ENCODE measurements around the gene CCND3.

DNA sequence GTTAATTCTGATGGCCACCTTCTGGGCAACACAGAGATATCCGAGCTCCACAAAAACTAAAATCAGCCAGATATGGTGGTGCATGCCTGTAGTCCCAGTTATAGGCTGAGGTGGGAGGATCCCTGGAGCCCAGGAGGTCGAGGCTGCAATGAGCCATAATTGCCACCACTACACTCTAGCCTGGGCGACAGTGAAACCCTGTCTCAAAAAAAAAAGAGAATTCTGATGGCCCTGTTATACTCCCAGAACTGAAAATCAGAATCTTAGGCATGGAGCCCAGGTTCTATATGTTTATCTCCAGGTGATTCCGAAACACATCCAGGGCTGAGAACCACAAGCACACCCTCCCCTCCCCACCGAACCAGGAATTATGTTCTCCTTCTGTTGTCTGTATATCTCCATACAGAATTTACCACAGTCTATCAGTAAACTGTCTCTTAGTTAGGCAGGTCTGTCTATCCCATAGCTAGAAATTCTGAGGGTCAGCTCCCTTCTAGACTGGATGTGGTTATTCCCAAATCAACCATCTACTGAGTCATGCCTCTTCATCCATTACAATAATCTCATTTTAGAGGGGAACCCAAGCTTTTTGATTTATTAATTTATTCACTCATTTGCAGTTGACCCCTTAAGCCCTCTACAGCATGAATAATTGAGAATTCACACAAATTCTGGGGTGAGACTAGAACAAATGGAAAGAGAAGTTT lies 24.8 kb upstream of the CCND3 start:
- TF ChIP-seq, protein P1, sequence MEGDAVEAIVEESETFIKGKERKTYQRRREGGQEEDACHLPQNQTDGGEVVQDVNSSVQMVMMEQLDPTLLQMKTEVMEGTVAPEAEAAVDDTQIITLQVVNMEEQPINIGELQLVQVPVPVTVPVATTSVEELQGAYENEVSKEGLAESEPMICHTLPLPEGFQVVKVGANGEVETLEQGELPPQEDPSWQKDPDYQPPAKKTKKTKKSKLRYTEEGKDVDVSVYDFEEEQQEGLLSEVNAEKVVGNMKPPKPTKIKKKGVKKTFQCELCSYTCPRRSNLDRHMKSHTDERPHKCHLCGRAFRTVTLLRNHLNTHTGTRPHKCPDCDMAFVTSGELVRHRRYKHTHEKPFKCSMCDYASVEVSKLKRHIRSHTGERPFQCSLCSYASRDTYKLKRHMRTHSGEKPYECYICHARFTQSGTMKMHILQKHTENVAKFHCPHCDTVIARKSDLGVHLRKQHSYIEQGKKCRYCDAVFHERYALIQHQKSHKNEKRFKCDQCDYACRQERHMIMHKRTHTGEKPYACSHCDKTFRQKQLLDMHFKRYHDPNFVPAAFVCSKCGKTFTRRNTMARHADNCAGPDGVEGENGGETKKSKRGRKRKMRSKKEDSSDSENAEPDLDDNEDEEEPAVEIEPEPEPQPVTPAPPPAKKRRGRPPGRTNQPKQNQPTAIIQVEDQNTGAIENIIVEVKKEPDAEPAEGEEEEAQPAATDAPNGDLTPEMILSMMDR (IDR thresholded peaks at IDR 0.05), result no peak
- no peak for TF ChIP-seq POLR2A (IDR thresholded peaks at IDR 0.05)
